DND-41 (cell line): Measurements from ENCODE around the gene RNF157.

Experiments used
- ATAC-seq: fragments of 200-7000 bp; cut with Tn5 transposase; 3 replicates; pipeline ENCODE4 v1.9.1; 2021; ENCODE audit warnings: low read depth; ENCODE audit not compliant: insufficient read depth
- DNase-seq: peaks from one replicate; pipeline ENCODE4 v3.0.0-alpha.2; 2020
- H2AFZ ChIP-seq: 2 replicates; pipeline ENCODE4 v1.6.0; 2012; ENCODE audit warnings: low read depth, low read length
- H3K27ac ChIP-seq: 2 replicates; pipeline ENCODE4 v1.5.1; 2012; ENCODE audit warnings: low read length, inconsistent platforms
- H3K27me3 ChIP-seq: fragments of 200-600 bp; sonication (generic); 2 replicates; pipeline ENCODE4 v1.6.0; 2012; ENCODE audit warnings: low read length, mild to moderate bottlenecking, inconsistent platforms; ENCODE audit not compliant: insufficient read depth, poor library complexity
- H3K36me3 ChIP-seq: 2 replicates; pipeline ENCODE4 v1.5.1; 2012; ENCODE audit warnings: low read length, inconsistent platforms; ENCODE audit not compliant: insufficient read depth
- H3K4me1 ChIP-seq: 2 replicates; pipeline ENCODE4 v1.5.1; 2012; ENCODE audit warnings: mild to moderate bottlenecking, low read length; ENCODE audit not compliant: insufficient read depth
- H3K4me2 ChIP-seq: 2 replicates; pipeline ENCODE4 v1.6.0; 2012; ENCODE audit warnings: mild to moderate bottlenecking, moderate library complexity, low read length, inconsistent platforms; ENCODE audit not compliant: insufficient read depth
- H3K4me3 ChIP-seq, 2 experiments: fragments of 200-600 bp in 1 of 2; shearing (Covaris generic) in 1 of 2; 2 replicates each; pipeline ENCODE4 v1.5.1; 2012 to 2016; ENCODE audit warnings: inconsistent platforms in 2 of 2, low read length in 2 of 2, mild to moderate bottlenecking in 2 of 2, low read depth in 1 of 2, moderate library complexity in 1 of 2
- H3K79me2 ChIP-seq: 2 replicates; pipeline ENCODE4 v1.6.0; 2012; ENCODE audit warnings: low read length, inconsistent platforms; ENCODE audit not compliant: insufficient read depth
- H3K9ac ChIP-seq: 2 replicates; pipeline ENCODE4 v1.6.0; 2012; ENCODE audit warnings: low read depth, mild to moderate bottlenecking, inconsistent platforms, low read length, moderate library complexity
- H3K9me3 ChIP-seq: 2 replicates; pipeline ENCODE4 v1.5.1; 2012; ENCODE audit warnings: low read length, moderate library complexity, mild to moderate bottlenecking, inconsistent platforms; ENCODE audit not compliant: insufficient read depth, severe bottlenecking
- H4K20me1 ChIP-seq: 2 replicates; pipeline ENCODE4 v1.6.0; 2012; ENCODE audit warnings: low read length; ENCODE audit not compliant: insufficient read depth
- EZH2 ChIP-seq: IDR thresholded peaks from 3 replicates; pipeline ENCODE4 v1.6.1; 2012; ENCODE audit warnings: borderline replicate concordance, low read depth, mild to moderate bottlenecking, moderate library complexity, low read length, inconsistent platforms; ENCODE audit not compliant: severe bottlenecking
- TF ChIP-seq, protein P1 (sequence below): IDR thresholded peaks from 2 replicates; pipeline ENCODE4 v1.5.1; 2012; ENCODE audit warnings: borderline replicate concordance, low read length, moderate library complexity, mild to moderate bottlenecking; ENCODE audit not compliant: poor library complexity, severe bottlenecking; ENCODE audit errors: extremely low read depth

RNF157 gene

DNA sequence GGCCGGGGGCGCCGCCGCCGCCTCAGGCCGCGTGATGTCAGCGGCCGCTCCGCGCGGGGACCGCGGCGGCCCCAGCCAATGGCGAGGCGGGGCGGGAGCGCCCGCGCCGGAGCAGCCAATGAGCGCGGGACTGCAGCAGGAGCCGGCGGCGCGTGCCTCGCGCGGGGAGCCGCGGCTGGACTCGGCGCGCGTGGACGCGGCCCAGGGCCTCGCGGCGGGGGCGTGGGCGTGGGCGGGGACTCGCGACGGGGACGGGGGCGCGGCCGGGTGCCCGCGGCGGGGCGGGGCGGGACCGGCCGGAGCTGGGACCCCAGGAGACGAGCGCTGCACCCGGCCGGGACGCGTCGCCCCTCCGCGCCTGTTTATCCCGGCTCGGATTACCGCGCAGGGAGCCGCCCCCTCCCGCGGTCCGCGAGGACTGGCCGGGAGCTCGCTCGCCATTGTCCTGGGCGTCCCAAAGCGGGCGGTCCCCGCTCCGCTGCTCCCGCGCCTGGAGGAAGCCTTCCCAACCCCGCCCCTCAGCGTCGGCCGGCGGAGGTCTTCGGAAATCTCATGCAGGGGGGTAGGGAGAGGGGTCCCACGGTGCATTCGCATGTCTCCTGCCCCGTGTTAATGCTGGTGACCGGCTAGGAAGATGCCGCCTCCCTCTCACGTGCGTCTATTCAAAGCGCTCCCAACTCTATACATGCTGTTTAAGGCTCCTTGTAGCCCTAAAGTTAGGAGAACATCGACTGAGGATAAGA lies at the start of gene RNF157:
Gene RNF157 (minus strand): TSS at position 33 of the 743 bp plus-strand sequence. CDS start 253 bp downstream, outside the sequence.
- no peak within 1 kb of the TSS for H2AFZ ChIP-seq
- H3K36me3 ChIP-seq = no peaks in the 10 kb centered on the region
- H3K4me1 ChIP-seq = peaks cover 14% of the 10 kb centered on the region
- no peaks in the 10 kb centered on the region for H3K79me2 ChIP-seq
- DNase-seq (no peak), ATAC-seq (no peak)
- no peaks in the 10 kb centered on the region for H4K20me1 ChIP-seq
- no peak within 1 kb of the TSS for H3K4me3 ChIP-seq
- H3K27ac ChIP-seq = no peak within 1 kb of the TSS
- H3K9me3 ChIP-seq = no peaks in the 10 kb centered on the region
- H3K27me3 ChIP-seq = no peaks in the 10 kb centered on the region
- no peak within 1 kb of the TSS for H3K9ac ChIP-seq
- H3K4me2 ChIP-seq = no peak within 1 kb of the TSS
- no peak for TF ChIP-seq EZH2

GRCh38 chr17:76281573-76282371 lies 41.5 kb upstream of the RNF157 start:
- Histone ChIP-seq H2AFZ (no peak overlapping the region), H4K20me1 (no peaks in the 10 kb centered on the region), H3K36me3 (no peaks in the 10 kb centered on the region), H3K4me1 (no peaks in the 10 kb centered on the region), H3K79me2 (no peaks in the 10 kb centered on the region), H3K9me3 (no peaks in the 10 kb centered on the region), H3K4me3 (no peak overlapping the region), H3K4me2 (no peak overlapping the region), H3K9ac (no peak overlapping the region), H3K27ac (no peak overlapping the region), H3K27me3 (no peaks in the 10 kb centered on the region)
- TF ChIP-seq, protein P1, sequence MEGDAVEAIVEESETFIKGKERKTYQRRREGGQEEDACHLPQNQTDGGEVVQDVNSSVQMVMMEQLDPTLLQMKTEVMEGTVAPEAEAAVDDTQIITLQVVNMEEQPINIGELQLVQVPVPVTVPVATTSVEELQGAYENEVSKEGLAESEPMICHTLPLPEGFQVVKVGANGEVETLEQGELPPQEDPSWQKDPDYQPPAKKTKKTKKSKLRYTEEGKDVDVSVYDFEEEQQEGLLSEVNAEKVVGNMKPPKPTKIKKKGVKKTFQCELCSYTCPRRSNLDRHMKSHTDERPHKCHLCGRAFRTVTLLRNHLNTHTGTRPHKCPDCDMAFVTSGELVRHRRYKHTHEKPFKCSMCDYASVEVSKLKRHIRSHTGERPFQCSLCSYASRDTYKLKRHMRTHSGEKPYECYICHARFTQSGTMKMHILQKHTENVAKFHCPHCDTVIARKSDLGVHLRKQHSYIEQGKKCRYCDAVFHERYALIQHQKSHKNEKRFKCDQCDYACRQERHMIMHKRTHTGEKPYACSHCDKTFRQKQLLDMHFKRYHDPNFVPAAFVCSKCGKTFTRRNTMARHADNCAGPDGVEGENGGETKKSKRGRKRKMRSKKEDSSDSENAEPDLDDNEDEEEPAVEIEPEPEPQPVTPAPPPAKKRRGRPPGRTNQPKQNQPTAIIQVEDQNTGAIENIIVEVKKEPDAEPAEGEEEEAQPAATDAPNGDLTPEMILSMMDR = no peak
- TF ChIP-seq EZH2 = no peak
- ATAC-seq (no peak), DNase-seq (no peak)

DNA sequence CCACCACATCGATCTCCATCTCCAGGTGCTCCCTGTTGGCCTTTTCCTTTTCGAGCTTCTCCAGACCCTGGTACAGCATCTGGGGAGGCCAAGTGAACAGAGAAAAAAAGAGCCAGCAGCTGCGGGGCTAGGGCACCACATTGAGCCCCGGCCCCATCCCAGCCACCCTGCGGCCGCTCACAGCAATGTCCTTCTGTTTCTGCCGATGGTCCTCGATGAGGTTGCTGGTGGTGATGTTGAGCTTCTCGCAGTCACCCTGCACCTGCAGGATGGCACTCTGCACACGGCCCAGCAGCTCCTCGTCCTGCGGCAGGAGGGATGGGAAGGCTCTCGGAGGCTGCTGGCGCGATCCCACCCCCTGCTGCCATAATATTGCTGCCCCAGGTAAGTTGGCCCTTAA lies 40.4 kb upstream of the RNF157 start:
- no peaks in the 10 kb centered on the region for H3K79me2 ChIP-seq
- H3K27ac ChIP-seq = no peak overlapping the region
- no peak overlapping the region for H2AFZ ChIP-seq
- H3K4me1 ChIP-seq = no peaks in the 10 kb centered on the region
- H3K9me3 ChIP-seq = no peaks in the 10 kb centered on the region
- H4K20me1 ChIP-seq = no peaks in the 10 kb centered on the region
- ATAC-seq = no peak
- H3K9ac ChIP-seq = no peak overlapping the region
- DNase-seq = no peak
- H3K27me3 ChIP-seq = no peaks in the 10 kb centered on the region
- H3K4me2 ChIP-seq = no peak overlapping the region
- no peaks in the 10 kb centered on the region for H3K36me3 ChIP-seq
- TF ChIP-seq, protein P1 = no peak
- TF ChIP-seq EZH2 = no peak
- no peak overlapping the region for H3K4me3 ChIP-seq

GRCh38 chr17:76279742-76280287 lies 39.5 kb upstream of the RNF157 start:
- H3K79me2 ChIP-seq = no peaks in the 10 kb centered on the region
- no peaks in the 10 kb centered on the region for H3K9me3 ChIP-seq
- H3K4me3 ChIP-seq = no peak overlapping the region
- TF ChIP-seq EZH2 = no peak
- TF ChIP-seq, protein P1 = no peak
- H4K20me1 ChIP-seq = no peaks in the 10 kb centered on the region
- H3K27me3 ChIP-seq = no peaks in the 10 kb centered on the region
- DNase-seq (no peak), ATAC-seq (no peak; the same call in 2 of the 3 replicates)
- no peak overlapping the region for H2AFZ ChIP-seq
- H3K27ac ChIP-seq = no peak overlapping the region
- no peaks in the 10 kb centered on the region for H3K4me1 ChIP-seq
- H3K9ac ChIP-seq = no peak overlapping the region
- H3K4me2 ChIP-seq = no peak overlapping the region
- H3K36me3 ChIP-seq = no peaks in the 10 kb centered on the region
